ENCODE data around the gene MT1F. TPM values are rescaled to one million over a fixed set of nuclear protein-coding genes. Genes with fewer than 3 reads are reported as not detected.
A peak's percentile ranks its signal among the peaks of the same experiment; 100 is the strongest.
"Not testable (repeated sequence)": the region's sequence is repeated elsewhere in the genome, so short reads cannot be mapped to it uniquely, and the experiment has no call there.

MT1F gene
- total RNA-seq, 1 experiment from 2014 or later: not detected

- DNase-seq (ENCODE audit: low spot score): no peak
Measured at GRCh38 chr16:56672761-56673536, 15.2 kb downstream of the MT1F start.

GRCh38 chr16:56673921-56674320, 16.2 kb downstream of the MT1F start:
- DNase-seq (ENCODE audit: low spot score): no peak

GRCh38 chr16:56674570-56674969, 16.8 kb downstream of the MT1F start:
- DNase-seq (ENCODE audit: low spot score): not testable (repeated sequence)

GRCh38 chr16:56675685-56676210, 18.0 kb downstream of the MT1F start:
- no peak for DNase-seq (ENCODE audit: low spot score)

GRCh38 chr16:56677474-56677873, 19.7 kb downstream of the MT1F start:
- no peak for DNase-seq (ENCODE audit: low spot score)

- DNase-seq (ENCODE audit: low spot score): no peak
Measured at GRCh38 chr16:56679078-56679730, 21.4 kb downstream of the MT1F start.

GRCh38 chr16:56679818-56680217, 22.1 kb downstream of the MT1F start:
- peak; percentile 41 for DNase-seq (ENCODE audit: low spot score)

GRCh38 chr16:56681939-56682702, 24.4 kb downstream of the MT1F start, which contains the start of gene MT1X:
Gene MT1X, plus strand, starts transcription at chr16:56682470. Its CDS starts 71 bp downstream, at chr16:56682541.
- DNase-seq (ENCODE audit: low spot score): peak; percentile 83

GRCh38 chr16:56682703-56683397, 25.1 kb downstream of the MT1F start:
- no peak for DNase-seq (ENCODE audit: low spot score)

GRCh38 chr16:56683424-56684172, 25.8 kb downstream of the MT1F start:
- DNase-seq (ENCODE audit: low spot score): no peak

- DNase-seq (ENCODE audit: low spot score): no peak
Measured at GRCh38 chr16:56684256-56684925, 26.6 kb downstream of the MT1F start.

- no peak for DNase-seq (ENCODE audit: low spot score)
Measured at GRCh38 chr16:56684926-56685590, 27.3 kb downstream of the MT1F start.

- DNase-seq (ENCODE audit: low spot score): no peak
Measured at GRCh38 chr16:56686758-56687157, 29.0 kb downstream of the MT1F start.

GRCh38 chr16:56688762-56689161, 31.0 kb downstream of the MT1F start:
- no peak for DNase-seq (ENCODE audit: low spot score)

GRCh38 chr16:56689171-56689570, 31.4 kb downstream of the MT1F start:
- DNase-seq (ENCODE audit: low spot score): peak; percentile 40

GRCh38 chr16:56690420-56691122, 32.8 kb downstream of the MT1F start:
- no peak for DNase-seq (ENCODE audit: low spot score)

GRCh38 chr16:56691885-56692284, 34.1 kb downstream of the MT1F start:
- DNase-seq (ENCODE audit: low spot score): peak; percentile 96

GRCh38 chr16:56695246-56695645, 37.5 kb downstream of the MT1F start:
- DNase-seq (ENCODE audit: low spot score): no peak

All from A172 (cell line).